Measurements from ENCODE around the gene C1orf174.

- no peak for TF ChIP-seq TAF1 (IDR thresholded peaks at IDR 0.05; ENCODE audit: low read depth, low read length)
- no peak for TF ChIP-seq POLR2AphosphoS5 (IDR thresholded peaks at IDR 0.05; ENCODE audit: low read depth, low read length)
These were observed 24.8 kb upstream of the C1orf174 start for GRCh38 chr1:3924825-3925220.
